Body of pancreas (tissue), 4 donors: ENCODE measurements around the gene FHOD3.

Source experiments
- CTCF ChIP-seq, 7 experiments: fragments of 450-650 bp in 4 of 7; fragments of 200-600 bp in 3 of 7; sonication (generic) in 3 of 7; IDR thresholded peaks; one replicate each; pipeline ENCODE4 v1.5.1; 2016 to 2019; ENCODE audit warnings: antibody characterized with exemption in 7 of 7
- POLR2A ChIP-seq, 3 donors: fragments of 450-650 bp; IDR thresholded peaks; one replicate each; pipeline ENCODE4 v1.6.1; 2016; ENCODE audit warnings: antibody characterized with exemption in 3 of 3, mild to moderate bottlenecking in 2 of 3

- TF ChIP-seq CTCF (IDR thresholded peaks at IDR 0.05) (no peak), POLR2A (IDR thresholded peaks at IDR 0.05) (no peak)
Observed at GRCh38 chr18:36377626-36378025, 80.1 kb downstream of the FHOD3 start.
